Measurements from ENCODE around the gene ERG. TPM values are rescaled to one million over a fixed set of nuclear protein-coding genes. Genes with fewer than 3 reads are reported as not detected.

The ERG gene
- total and polyA plus RNA-seq, 9 of the 15 experiments (the other 6 are each of a cell fraction or from before 2014, with no cell fraction given) = 0.06 TPM; not detected in 8

GRCh38 chr21:38392661-38393060 lies 105.6 kb downstream of the ERG start:
- Histone ChIP-seq H3K9me1 (ENCODE audit: control insufficient read depth, insufficient read depth, low read length) (no peaks in the 10 kb centered on the region), H3K4me2 (ENCODE audit: insufficient read depth, low read length) (no peak overlapping the region), H3K79me2 (ENCODE audit: control insufficient read depth, insufficient read depth, low read length) (no peaks in the 10 kb centered on the region), H3K4me1 (replicated peaks in 1 of 2; ENCODE audit: control insufficient read depth in 2 of 2, insufficient read depth in 2 of 2, low read length in 2 of 2) (no peaks in the 10 kb centered on the region), H2AFZ (ENCODE audit: low read depth, low read length) (no peak overlapping the region), H4K20me1 (replicated peaks; ENCODE audit: control insufficient read depth, insufficient read depth, low read length) (no peaks in the 10 kb centered on the region), H3K9me3 (replicated peaks; ENCODE audit: control insufficient read depth, insufficient read depth, low read depth, low read length) (no peaks in the 10 kb centered on the region), H3K27ac (ENCODE audit: extremely low read depth, low read depth, low read length) (no peak overlapping the region), H3K9ac (ENCODE audit: insufficient read depth in 1 of 2, low read depth in 2 of 2, low read length in 2 of 2) (no peak overlapping the region), H3K36me3 (ENCODE audit: control insufficient read depth, insufficient read depth, low read length) (no peaks in the 10 kb centered on the region), H3K27me3 (ENCODE audit: control insufficient read depth in 2 of 2, insufficient read depth in 2 of 2, low read length in 2 of 2) (peaks cover 3 to 4% of the 10 kb centered on the region in 2 experiments; a peak in 2 of 5 replicates), H3K4me3 (no peak overlapping the region)
- ChIA-PET POLR2A (interaction anchor here (0.6 kb wide), 1 partner anchor 1542 kb away, joined by 3 read pairs; no protein-coding TSS in a partner anchor), CTCF (ENCODE audit: low intra/inter-chr PET ratio) (no interaction called here)
- 5% methylated on average over 1 of the region's 1 CpG for WGBS (ENCODE audit: insufficient coverage, low coverage, missing lambda C conversion rate)
- intact Hi-C loops (cut with micrococcal nuclease) = no loop called here
- no peak for TF ChIP-seq HCFC1 (IDR thresholded peaks at IDR 0.05; ENCODE audit: low read depth, low read length)
- TF ChIP-seq NR2F6 (CRISPR knock-in tag; IDR thresholded peaks at IDR 0.05) = no peak
- TF ChIP-seq ZNF583 (CRISPR knock-in tag; IDR thresholded peaks at IDR 0.05) = no peak
- TF ChIP-seq, protein P1, sequence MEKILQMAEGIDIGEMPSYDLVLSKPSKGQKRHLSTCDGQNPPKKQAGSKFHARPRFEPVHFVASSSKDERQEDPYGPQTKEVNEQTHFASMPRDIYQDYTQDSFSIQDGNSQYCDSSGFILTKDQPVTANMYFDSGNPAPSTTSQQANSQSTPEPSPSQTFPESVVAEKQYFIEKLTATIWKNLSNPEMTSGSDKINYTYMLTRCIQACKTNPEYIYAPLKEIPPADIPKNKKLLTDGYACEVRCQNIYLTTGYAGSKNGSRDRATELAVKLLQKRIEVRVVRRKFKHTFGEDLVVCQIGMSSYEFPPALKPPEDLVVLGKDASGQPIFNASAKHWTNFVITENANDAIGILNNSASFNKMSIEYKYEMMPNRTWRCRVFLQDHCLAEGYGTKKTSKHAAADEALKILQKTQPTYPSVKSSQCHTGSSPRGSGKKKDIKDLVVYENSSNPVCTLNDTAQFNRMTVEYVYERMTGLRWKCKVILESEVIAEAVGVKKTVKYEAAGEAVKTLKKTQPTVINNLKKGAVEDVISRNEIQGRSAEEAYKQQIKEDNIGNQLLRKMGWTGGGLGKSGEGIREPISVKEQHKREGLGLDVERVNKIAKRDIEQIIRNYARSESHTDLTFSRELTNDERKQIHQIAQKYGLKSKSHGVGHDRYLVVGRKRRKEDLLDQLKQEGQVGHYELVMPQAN (IDR thresholded peaks at IDR 0.05; ENCODE audit: borderline replicate concordance) = no peak
- no peak for TF ChIP-seq POLR2A (conservative IDR thresholded peaks at IDR 0.05)
- TF ChIP-seq MYBL2 (IDR thresholded peaks at IDR 0.05; ENCODE audit: low read depth) = no peak
- no peak for TF ChIP-seq MYBL2 (CRISPR knock-in tag; IDR thresholded peaks at IDR 0.05; ENCODE audit: borderline replicate concordance)
- no peak for TF ChIP-seq ZFP36 (IDR thresholded peaks at IDR 0.05; ENCODE audit: low read depth, low read length, partially characterized antibody)
- no peak for TF ChIP-seq ZNF174 (CRISPR knock-in tag; IDR thresholded peaks at IDR 0.05)
- TF ChIP-seq GATAD2B (IDR thresholded peaks at IDR 0.05; ENCODE audit: borderline replicate concordance) = no peak
- ATAC-seq (no peak), FAIRE-seq (no peak), DNase-seq (ENCODE audit: extremely low read depth in 1 of 4, low spot score in 3 of 4) (no peak)
- in situ Hi-C loops (cut with MboI) = no loop called here
- BruUV-seq (replicated peaks) = no TSS peak
